Endothelial cell of umbilical vein (primary cell): ENCODE results near the gene LIN7C. TPM values are rescaled to one million over a fixed set of nuclear protein-coding genes. Genes with fewer than 3 reads are reported as not detected.

Source experiments
- BruUV-seq: library from RNA; stranded (reverse); fragments of 400-500 nt; replicated peaks from 2 replicates; lab custom pipeline; 2021; lab: Mats Ljungman, UMichigan
- CTCF ChIA-PET: fragments of 300-600, 350-600 bp; sonication (Branson Sonifier 250); formaldehyde crosslinking; loops from one replicate; lab custom pipeline; 2021; ENCODE audit warnings: antibody characterized with exemption, inconsistent platforms; lab: Charles Lee
- POLR2A ChIA-PET: fragments of 300-600, 350-600 bp; sonication (Branson Sonifier 250); formaldehyde crosslinking; loops from one replicate; lab custom pipeline; 2021; ENCODE audit warnings: antibody characterized with exemption, inconsistent platforms; lab: Charles Lee
- DNase-seq: peaks from one replicate; pipeline ENCODE4 v3.0.0-alpha.2; 2011; ENCODE audit warnings: low read depth, low spot score
- FAIRE-seq: peaks from 2 replicates; lab custom pipeline; 2011; peaks lifted over from hg19 to GRCh38; lab: Jason Lieb, UNC
- H2AFZ ChIP-seq: 2 replicates; pipeline ENCODE4 v1.6.0; 2012; ENCODE audit warnings: low read depth, low read length, control low read depth, inconsistent platforms
- H3K27ac ChIP-seq: 2 replicates; pipeline ENCODE4 v1.5.1; 2011; ENCODE audit warnings: low read depth, mild to moderate bottlenecking, control low read depth, low read length, moderate library complexity; ENCODE audit not compliant: insufficient read depth
- H3K27me3 ChIP-seq, 2 experiments: 2 replicates each; pipeline versions ENCODE4 v1.6.0 to v1.6.1; 2011; ENCODE audit warnings: low read length in 2 of 2, mixed read lengths in 1 of 2; ENCODE audit not compliant: control insufficient read depth in 2 of 2, insufficient read depth in 2 of 2
- H3K36me3 ChIP-seq, 2 experiments: 2 replicates in 1 of 2; 3 replicates in 1 of 2; pipeline ENCODE4 v1.5.1; 2011; ENCODE audit warnings: low read length in 2 of 2, mild to moderate bottlenecking in 1 of 2, moderate library complexity in 1 of 2; ENCODE audit not compliant: control insufficient read depth in 2 of 2, insufficient read depth in 2 of 2; ENCODE audit errors: extremely low read depth in 1 of 2
- H3K4me1 ChIP-seq: 3 replicates; pipeline ENCODE4 v1.5.1; 2011; ENCODE audit warnings: mild to moderate bottlenecking, low read length; ENCODE audit not compliant: control insufficient read depth, insufficient read depth; ENCODE audit errors: extremely low read depth
- H3K4me2 ChIP-seq: 2 replicates; pipeline ENCODE4 v1.6.1; 2011; ENCODE audit warnings: low read length, control low read depth, mixed read lengths; ENCODE audit not compliant: insufficient read depth
- H3K4me3 ChIP-seq, 3 experiments: fragments of 200-600 bp in 1 of 3; sonication (generic), shearing (Covaris generic) in 1 of 3; replicated peaks in 1 of 3; 2 replicates each; pipeline ENCODE4 v1.5.1; 2011 to 2016; ENCODE audit warnings: control low read depth in 3 of 3, low read length in 3 of 3, mild to moderate bottlenecking in 2 of 3, inconsistent platforms in 1 of 3, low read depth in 1 of 3, moderate library complexity in 1 of 3; ENCODE audit not compliant: insufficient read depth in 1 of 3
- H3K79me2 ChIP-seq: 2 replicates; pipeline ENCODE4 v1.6.0; 2012; ENCODE audit warnings: low read length, inconsistent platforms; ENCODE audit not compliant: control insufficient read depth, insufficient read depth
- H3K9ac ChIP-seq: replicated peaks from 2 replicates; pipeline ENCODE3; 2011; ENCODE audit warnings: low read length, control low read depth; ENCODE audit not compliant: insufficient read depth; ENCODE audit errors: extremely low read depth
- H3K9me1 ChIP-seq: replicated peaks from 3 replicates; pipeline ENCODE4 v1.6.0; 2011; ENCODE audit warnings: mild to moderate bottlenecking, low read length; ENCODE audit not compliant: control insufficient read depth, insufficient read depth; ENCODE audit errors: extremely low read depth
- H3K9me3 ChIP-seq: replicated peaks from 2 replicates; pipeline ENCODE4 v1.5.1; 2012; ENCODE audit warnings: low read length, inconsistent platforms; ENCODE audit not compliant: control insufficient read depth, insufficient read depth
- H4K20me1 ChIP-seq: replicated peaks from 2 replicates; pipeline ENCODE3; 2011; ENCODE audit warnings: mild to moderate bottlenecking, low read length; ENCODE audit not compliant: control insufficient read depth, insufficient read depth; ENCODE audit errors: extremely low read depth
- EZH2 ChIP-seq: IDR thresholded peaks from 2 replicates; pipeline ENCODE4 v1.6.1; 2012; ENCODE audit warnings: borderline replicate concordance, low read depth, mild to moderate bottlenecking, moderate library complexity, low read length, inconsistent platforms; ENCODE audit not compliant: severe bottlenecking
- FOS ChIP-seq: IDR thresholded peaks from 2 replicates; pipeline ENCODE4 v1.6.1; 2011; ENCODE audit warnings: mild to moderate bottlenecking, low read length, moderate library complexity, borderline replicate concordance; ENCODE audit not compliant: insufficient read depth
- GATA2 ChIP-seq: IDR thresholded peaks from 2 replicates; pipeline ENCODE4 v1.7.0; 2011; ENCODE audit warnings: low read depth, mild to moderate bottlenecking, moderate library complexity, mixed read lengths, low read length; ENCODE audit not compliant: insufficient read length, insufficient read depth
- JUN ChIP-seq: IDR thresholded peaks from 2 replicates; pipeline ENCODE4 v1.6.1; 2011; ENCODE audit warnings: borderline replicate concordance, low read depth; ENCODE audit not compliant: insufficient read length, insufficient read depth
- MAX ChIP-seq: IDR thresholded peaks from 2 replicates; pipeline ENCODE4 v1.6.1; 2011; ENCODE audit not compliant: insufficient read depth, insufficient read length
- MYC ChIP-seq: IDR thresholded peaks from one replicate; pipeline ENCODE4 v1.6.1; 2011; ENCODE audit warnings: mild to moderate bottlenecking, low read depth, low read length
- POLR2A ChIP-seq: IDR thresholded peaks from 2 replicates; pipeline ENCODE4 v1.6.1; 2012; ENCODE audit warnings: low read depth, mild to moderate bottlenecking, control low read depth, low read length
- POLR2AphosphoS5 ChIP-seq: IDR thresholded peaks from 2 replicates; pipeline ENCODE4 v1.6.1; 2012; ENCODE audit warnings: low read depth, mild to moderate bottlenecking, control low read depth, low read length, moderate library complexity; ENCODE audit not compliant: insufficient read depth
- dilution Hi-C: fragments of 300-500 bp; cut with MboI; formaldehyde crosslinking; loops from one replicate; pipeline ENCODE4 v1.15.0; 2019; ENCODE audit warnings: low sequenced_read_pairs; ENCODE audit not compliant: extremely low pct_ligation_motif_present
- intact Hi-C: fragments of 100-400 bp; cut with micrococcal nuclease; formaldehyde crosslinking; loops from one replicate; pipeline ENCODE4 v1.10.0; 2022
- polyA plus RNA-seq, 4 experiments: library from polyadenylated mRNA; depleted of rRNA in 3 of 4; stranded (reverse) in 3 of 4; unstranded in 1 of 4; fragments of >200 nt; gene quantifications; 2 replicates each; pipeline versions ENCODE4 v1.2.1 to v1.2.3, GENCODE V29; 2011 to 2012; ENCODE audit warnings: missing spikeins in 1 of 4
- total RNA-seq: library from RNA; stranded (reverse); gene quantifications from 2 replicates; pipeline ENCODE4 v1.2.3, GENCODE V29; 2021

Gene LIN7C
- total and polyA plus RNA-seq, 2 donors (not counting 3 experiments of a cell fraction or from before 2014, with no cell fraction given), result 7.1 to 24.9 TPM

DNA sequence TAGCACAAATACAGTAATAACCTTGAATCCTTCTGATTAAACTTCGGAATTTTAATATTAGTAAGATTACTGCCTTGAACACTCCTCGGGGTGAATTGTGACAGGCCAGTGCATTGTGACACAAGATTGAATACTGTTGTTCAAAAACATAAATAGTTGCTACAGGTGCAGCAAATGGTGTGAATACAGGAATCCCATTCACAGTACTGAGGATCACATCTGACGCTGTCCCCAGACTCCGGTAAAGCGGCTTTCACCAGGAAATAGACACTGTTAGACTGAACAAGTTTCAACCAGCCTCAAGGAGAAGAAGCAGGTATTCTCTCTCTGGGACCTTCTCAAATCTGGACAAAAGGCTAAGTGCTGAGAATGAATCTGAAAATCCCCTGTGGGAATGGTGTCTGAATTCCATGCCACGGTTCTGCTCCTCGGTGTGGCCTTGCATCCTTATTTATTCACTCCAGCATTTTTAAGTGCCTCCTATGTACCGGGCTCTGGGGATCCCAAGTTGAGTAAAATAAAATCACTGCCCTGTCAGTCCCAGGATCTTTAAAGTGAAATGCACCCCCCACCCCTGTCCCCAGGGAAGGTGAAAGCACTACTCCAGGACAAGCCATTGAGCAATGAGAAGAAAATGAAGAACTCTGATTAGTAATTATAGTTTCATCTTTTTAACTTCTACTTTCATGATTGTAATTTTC, 37.4 kb downstream of the LIN7C start:
- DNase-seq (no peak), FAIRE-seq (no peak)
- intact Hi-C loops, result no loop called here
- Histone ChIP-seq H3K27ac (no peak overlapping the region), H3K36me3 (no peaks in the 10 kb centered on the region), H3K4me3 (no peak overlapping the region), H3K4me1 (peaks cover 15% of the 10 kb centered on the region), H3K27me3 (peaks cover 0 to 2% of the 10 kb centered on the region in 2 experiments), H3K9me3 (no peaks in the 10 kb centered on the region), H3K4me2 (no peak overlapping the region), H4K20me1 (no peaks in the 10 kb centered on the region), H3K9me1 (no peaks in the 10 kb centered on the region), H2AFZ (no peak overlapping the region), H3K79me2 (no peaks in the 10 kb centered on the region), H3K9ac (no peak overlapping the region)
- POLR2A ChIA-PET, result interaction anchor here (0.6 kb wide), 1 partner anchor 106 kb away, joined by 3 read pairs; the partner anchor contains the start of gene CCDC34
- TF ChIP-seq MYC (no peak), MAX (no peak), POLR2A (no peak), FOS (no peak), EZH2 (no peak), GATA2 (no peak), JUN (no peak), POLR2AphosphoS5 (no peak)
- BruUV-seq, result no TSS peak
- CTCF ChIA-PET, result interaction anchor here (0.8 to 1.5 kb wide), 5 partner anchors 17 to 285 kb away, joined by 4 to 11 read pairs (median 5); partner anchors contain the start of gene CCDC34
- dilution Hi-C loops, result no loop called here
